Putamen (tissue), 1 donor: ENCODE data around the gene HOXC11.
A peak's percentile ranks its signal among the peaks of the same experiment; 100 is the strongest.

ENCODE experiments used
- DNase-seq: peaks from one replicate; pipeline ENCODE4 v3.0.0-alpha.2; 2016; ENCODE audit warnings: low spot score

HOXC11 gene

DNA sequence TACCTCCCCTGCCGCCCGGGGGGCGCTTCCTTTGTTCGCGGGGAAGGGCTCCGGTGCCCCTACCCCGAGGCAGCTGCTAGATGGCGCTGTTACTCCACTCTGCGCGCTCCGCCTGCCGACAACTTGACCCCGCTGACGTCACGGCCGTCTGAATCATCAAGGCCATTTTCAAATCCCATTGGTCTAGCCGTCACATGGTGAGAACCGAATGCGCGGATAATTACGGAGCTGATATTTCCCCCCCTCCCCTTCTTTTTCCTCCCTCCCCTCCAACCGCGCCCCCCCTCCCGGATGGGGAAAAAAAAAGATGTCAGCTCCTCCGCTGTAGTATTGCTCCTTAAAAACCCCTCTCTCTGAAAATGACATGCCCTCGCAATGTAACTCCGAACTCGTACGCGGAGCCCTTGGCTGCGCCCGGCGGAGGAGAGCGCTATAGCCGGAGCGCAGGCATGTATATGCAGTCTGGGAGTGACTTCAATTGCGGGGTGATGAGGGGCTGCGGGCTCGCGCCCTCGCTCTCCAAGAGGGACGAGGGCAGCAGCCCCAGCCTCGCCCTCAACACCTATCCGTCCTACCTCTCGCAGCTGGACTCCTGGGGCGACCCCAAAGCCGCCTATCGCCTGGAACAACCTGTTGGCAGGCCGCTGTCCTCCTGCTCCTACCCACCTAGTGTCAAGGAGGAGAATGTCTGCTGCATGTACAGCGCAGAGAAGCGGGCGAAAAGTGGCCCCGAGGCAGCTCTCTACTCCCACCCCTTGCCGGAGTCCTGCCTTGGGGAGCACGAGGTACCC, 12.2 kb downstream of the HOXC11 start, which contains the start of gene HOXC10:
HOXC10 (plus strand) TSS at position 246 of the 791 bp plus-strand sequence; CDS start at position 360, 114 bp downstream.
- peak; percentile 11 for DNase-seq

DNA sequence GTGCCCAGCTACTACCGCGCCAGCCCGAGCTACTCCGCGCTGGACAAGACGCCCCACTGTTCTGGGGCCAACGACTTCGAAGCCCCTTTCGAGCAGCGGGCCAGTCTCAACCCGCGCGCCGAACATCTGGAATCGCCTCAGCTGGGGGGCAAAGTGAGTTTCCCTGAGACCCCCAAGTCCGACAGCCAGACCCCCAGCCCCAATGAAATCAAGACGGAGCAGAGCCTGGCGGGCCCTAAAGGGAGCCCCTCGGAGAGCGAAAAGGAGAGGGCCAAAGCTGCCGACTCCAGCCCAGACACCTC, 12.7 kb downstream of the HOXC11 start:
- DNase-seq: no peak

DNA sequence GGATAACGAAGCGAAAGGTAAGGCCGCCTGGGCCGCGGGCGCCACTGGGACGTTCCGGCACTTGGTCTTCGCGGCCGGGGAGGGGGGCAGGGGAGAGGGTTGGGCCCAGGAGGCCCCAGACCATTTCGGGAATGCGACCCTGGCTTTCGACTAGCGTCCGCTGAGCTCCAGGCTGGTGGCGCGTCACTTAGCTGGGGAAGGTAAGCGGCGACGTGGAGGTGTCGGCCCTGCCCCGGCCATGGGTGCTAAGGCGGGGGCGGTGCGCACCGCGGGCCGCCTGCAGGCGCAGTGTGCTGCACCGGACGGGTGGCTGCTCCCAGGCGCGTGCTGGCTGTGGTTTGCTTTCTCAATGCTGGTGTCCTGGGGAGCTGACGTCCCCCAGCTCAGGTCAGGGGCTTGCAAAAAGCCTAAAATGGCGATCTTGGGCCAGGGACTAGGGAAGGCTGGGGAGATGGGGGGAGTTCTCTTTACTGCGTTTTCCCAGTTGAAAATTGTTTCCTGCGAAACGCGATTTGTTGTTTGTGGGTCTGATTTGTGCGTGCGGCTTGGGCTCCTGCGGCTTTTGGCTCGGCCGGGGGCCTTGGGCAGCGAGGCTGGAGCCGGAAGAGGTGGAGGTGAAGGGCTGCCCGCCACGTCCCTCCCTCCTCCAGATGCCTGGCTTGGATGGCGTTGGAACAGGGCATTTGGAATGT, 13.2 kb downstream of the HOXC11 start:
- no peak for DNase-seq

DNA sequence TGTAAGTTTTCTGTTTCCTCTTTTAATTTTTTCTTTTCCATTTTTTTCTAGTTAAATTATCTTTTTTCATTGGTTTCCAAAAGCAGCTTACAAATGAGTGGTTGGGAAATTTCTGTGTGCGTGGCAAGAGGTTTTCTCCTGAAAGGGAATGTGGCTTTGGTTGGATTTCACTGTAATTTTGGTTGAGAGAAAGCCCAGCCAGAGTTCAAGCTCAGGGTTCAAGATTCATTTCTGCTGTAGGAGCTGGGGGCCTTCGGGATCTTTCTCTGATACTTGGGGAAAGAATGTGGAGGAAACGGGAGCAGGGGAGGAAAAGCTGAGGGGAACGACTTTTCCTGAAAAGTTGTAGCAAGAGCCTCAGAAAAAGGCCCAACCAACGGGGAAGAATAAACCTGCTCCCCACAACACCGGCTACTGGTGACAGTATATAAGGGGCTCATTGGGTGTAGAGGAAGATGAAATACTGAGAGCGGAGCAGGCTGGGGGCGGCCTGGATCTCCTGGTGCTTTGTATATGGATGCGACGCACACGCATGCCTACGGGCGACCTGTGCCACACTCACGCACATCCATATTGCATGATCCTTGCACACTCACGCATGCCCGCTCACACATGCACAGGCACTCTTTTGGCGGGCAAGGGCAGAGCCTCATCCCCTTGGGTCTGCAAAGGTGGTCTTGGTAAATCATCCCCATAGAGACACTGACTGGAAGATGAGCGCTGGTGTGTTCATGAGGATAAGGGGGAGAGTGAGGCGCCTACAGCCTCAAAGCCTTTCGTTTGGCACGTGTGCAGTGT, 14.0 kb downstream of the HOXC11 start:
- DNase-seq: no peak

DNA sequence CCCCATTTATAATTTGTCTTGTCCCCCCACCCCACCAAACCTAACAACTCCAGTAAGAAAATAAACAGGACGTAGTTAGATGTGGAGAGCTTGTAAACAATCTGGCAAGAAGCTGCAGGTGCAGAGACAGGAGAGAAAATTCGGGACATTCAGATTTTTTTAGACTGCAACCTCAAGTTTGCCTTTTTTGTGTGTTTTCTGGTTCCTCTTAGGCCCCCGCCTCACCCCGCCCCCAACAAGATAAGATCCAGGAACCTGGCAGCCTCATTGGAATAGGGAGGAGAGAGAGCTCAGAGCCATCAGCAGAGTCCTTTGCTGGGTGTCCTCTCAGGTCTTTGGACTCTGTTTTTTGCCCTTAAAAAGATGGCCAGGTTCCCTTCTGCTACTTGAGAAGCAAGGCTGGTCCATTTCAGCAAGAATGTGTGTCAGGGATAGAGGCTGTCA, 14.9 kb downstream of the HOXC11 start:
- DNase-seq: no peak

DNA sequence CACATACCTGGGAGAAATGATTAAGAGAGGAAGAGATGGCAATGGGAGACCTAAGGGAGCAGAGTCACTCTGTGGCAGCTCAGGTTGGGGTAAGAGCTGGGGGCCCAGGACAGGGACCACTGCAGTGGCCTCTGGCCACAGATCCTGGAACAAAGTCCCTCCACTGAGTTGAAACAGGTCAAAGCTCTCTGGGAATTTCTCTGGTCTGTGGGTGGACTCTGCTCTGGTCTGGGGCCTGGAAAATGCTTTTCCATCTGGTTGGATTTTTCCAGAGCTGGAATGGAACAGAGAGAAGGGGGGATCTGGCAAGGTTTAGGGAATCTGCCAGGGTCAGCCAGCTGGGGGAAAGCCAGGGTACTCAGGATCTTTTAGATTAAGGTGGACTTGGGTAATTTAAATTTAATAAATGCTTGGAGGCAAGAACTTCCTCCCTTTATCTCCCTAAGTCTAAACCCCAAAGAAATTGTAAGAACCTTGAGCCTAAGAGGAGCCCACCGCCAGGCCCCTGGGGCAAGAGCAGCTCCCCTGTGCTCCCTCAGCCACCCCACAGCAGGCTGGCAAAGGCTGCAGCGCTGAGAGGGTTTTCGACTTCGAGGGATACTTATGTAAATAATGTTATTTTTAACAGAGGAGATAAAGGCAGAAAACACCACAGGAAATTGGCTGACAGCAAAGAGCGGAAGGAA, 15.8 kb downstream of the HOXC11 start:
- DNase-seq: no peak

DNA sequence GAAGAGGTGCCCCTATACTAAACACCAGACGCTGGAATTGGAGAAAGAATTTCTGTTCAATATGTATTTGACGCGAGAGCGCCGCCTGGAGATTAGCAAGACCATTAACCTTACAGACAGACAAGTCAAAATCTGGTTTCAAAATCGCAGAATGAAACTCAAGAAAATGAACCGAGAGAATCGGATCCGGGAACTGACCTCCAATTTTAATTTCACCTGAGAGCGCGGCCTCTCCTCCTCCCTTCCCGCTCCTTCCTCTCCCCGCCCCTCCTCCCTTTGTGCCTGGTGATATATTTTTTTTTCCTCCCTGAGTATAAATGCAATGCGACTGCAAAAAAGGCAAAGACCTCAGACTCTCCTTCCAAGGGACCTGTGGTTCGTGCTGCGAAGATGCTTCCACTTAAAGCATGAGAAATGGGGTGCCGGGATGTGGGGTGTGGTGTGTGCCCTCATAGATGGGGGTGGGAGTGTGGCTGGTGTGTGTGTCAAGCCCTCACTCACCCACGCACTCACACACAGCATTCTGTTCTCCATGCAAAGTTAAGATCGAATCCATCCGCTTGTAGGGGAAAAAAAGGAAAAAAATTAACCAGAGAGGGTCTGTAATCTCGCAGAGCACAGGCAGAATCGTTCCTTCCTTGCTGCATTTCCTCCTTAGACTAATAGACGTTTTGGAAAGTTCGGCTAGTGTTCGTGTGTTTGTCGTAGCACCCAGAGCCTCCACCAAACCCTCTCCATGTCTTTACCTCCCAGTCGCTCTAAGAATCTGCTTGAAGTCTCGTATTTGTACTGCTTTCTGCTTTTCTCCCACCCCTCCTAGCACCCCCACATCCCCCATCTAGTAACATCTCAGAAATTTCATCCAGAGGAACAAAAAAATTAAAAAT, 16.5 kb downstream of the HOXC11 start:
- peak; percentile 15 for DNase-seq

DNA sequence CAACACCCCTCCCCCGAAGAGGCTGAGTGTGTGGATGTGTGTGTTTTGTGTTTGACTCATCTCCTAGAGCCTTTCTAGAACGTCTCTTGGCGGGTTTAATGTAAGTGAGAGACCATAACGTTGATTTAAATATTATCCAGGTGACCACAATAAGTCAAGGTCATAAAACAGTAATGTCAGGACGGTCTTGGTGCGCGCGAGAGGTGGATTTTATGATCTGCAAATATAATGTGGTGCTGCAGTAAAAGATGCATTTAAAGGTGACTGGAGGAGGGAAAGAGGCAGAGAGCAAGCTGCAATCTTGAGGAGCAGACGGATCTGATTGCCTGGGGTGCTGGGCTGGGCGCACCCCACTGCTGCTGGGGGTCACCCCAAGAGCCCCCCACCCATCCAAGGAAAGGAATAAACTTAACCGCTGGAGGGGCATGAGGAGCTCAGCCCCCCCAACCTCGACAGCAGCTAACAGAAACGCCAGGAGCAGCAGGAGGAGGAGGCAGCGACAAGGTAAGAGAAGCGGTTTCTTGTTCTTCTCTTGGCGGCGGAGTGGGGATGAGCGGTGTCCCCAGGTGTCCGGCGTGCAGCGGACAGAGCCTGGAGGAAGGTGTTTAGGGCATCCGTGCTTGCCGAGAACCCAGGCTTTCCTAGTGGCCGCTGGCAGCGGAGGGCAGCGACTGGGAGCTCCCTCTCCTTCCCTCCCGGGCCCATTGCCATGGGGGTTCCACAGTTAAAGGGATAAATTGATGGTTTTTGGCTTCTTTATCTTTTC, 17.6 kb downstream of the HOXC11 start:
- DNase-seq: no peak

DNA sequence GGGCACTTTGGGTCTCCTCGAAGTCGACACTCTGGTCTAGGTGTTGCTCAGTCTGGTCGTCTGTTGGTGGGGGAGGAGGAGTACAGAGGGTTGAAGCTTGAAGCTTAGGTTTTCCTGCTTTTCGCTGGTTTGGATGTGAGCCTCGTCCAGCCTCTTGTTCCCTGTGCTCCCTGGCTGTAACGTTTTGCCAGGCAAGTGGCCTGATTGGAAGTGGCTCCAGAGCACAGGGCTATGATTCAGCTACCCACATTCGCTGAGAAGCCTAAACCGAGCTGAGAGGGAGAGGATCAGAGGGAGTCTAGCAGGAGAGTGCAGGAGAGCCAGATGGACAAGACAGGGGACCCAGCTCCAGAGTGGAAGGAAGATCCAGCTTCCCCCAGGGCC, 18.1 kb downstream of the HOXC11 start:
- DNase-seq: no peak

DNA sequence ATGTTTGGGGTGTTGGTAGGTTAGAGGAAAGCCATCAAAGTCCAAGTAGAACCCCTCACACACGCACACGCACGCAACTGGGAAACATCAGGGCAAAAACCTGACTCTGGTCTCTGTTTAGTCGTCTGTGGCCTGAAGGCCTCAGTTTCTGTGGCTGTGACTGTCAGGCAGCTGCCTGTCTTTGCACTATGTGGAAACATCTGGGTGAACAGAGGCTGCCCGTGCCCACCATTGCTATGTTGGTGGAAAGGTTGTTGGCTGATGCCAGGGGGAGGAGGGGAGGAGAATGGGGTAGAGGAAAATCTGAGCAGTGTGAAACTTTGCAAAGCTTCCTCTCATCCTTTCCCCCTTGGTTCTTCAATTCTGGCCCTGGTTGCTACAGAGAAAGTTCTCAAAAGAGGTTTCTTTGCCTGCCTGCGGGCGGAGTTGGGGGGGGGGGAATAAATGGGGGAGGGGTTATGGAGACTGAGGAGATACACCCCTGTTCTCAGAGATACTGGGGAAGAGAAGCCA, 19.5 kb downstream of the HOXC11 start:
- no peak for DNase-seq

DNA sequence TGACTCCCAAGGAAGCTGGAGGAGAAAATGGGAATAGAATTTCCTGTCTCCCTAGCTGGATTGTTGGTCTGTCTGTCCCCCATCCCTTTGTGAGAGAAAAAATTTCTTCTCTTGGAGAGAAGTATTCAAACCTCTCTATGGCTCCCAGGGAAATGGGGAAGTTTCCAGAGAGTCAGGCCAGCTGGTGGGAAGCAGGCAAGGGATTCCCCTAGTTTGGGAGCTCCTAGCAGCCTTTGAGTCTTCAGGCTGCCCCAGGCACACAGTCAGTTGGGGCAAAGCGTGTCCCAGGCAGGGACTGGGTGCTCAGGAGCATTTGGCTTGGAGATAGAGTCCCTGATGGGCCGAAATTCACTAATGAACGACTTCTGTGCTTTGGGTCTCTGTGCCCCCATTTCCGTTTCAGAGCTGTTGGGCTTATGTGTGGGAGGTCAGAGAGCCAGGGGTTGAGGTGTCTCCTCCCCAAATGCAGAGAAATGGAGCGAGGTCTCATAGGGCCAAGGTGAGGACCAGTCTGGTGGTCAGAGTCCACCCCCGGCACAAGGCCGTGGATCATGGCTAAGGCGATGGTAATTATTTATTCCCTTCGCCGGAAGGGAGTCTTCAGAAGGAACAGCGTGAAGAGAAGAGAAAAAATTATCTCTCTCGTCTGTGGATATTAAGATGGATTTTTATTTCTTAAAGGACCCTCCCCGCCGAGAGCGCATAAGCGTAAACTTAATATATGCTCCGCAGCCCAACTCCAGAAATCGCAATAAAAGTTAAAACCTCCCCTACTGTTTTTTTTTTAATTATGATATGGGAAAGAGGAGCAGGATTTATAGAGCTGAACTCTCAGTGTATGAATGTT, 20.5 kb downstream of the HOXC11 start:
- no peak for DNase-seq

DNA sequence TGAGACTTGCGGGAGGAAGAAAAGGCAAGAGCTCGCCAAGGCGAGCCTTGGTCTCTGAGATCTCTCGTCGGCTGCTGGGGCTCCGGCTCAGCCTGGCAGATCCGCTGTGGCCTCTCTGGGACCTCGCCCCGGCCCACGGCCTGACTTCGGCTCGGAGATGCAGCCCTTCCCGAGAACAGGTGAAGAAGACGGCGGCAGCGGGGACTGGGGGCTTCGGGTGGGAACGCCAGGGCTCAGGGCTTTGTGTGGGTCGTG, 21.0 kb downstream of the HOXC11 start:
- DNase-seq: no peak

DNA sequence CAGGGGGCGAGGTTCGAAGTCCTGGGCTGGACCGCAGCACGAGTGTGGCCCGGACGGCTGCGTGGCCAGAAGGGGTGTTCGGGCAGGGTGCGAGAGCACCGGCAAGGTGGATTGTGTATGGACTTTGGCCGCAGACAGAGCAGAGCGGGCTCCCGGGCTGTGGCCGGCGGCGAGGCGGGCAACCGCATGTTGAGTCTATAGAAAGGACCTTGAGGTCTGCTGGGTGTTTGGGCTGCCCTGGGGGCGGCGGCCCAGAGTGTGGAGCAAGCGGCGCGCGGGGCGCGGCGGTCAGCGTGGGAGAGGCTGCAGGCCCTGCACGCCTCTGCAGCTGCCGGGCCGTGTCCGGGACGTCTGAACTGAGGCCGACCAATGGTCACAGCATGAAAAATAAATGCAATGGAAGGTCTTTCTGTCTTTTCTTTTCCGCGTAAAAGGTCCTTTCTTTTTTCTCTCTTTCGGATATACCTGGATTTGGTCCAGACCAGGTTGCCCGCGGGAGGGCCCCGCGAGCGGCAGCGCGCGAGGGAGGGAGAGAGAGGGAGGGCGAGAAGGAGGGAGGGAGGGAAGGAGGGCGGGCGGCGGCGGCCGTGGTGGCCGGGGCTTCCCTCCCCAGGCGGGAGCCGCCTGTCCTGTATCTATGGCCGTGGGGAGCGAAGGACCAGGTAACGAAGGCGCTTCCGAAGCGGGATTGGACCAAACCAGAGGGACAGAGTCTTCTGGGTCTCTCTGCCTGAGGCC, 21.5 kb downstream of the HOXC11 start:
- DNase-seq: no peak

DNA sequence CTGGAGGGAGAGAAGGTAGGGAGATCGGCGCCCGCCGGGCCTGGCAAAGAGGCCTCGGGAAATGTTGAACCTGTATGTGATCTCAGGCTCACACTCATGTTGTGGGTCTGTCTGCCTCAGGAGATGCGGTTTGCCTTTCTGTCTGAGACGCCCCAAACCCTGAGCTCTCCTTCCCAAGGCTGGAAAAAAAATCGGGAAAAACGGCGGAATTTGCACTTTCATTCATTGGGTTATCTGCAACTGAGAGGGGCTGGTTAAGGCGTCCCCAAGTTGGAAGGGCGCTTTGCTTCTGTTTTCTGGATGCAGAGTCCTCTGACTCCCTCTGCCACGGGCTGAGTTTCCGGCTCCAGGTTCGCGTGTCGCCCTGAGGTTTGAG, 22.1 kb downstream of the HOXC11 start:
- DNase-seq: no peak

DNA sequence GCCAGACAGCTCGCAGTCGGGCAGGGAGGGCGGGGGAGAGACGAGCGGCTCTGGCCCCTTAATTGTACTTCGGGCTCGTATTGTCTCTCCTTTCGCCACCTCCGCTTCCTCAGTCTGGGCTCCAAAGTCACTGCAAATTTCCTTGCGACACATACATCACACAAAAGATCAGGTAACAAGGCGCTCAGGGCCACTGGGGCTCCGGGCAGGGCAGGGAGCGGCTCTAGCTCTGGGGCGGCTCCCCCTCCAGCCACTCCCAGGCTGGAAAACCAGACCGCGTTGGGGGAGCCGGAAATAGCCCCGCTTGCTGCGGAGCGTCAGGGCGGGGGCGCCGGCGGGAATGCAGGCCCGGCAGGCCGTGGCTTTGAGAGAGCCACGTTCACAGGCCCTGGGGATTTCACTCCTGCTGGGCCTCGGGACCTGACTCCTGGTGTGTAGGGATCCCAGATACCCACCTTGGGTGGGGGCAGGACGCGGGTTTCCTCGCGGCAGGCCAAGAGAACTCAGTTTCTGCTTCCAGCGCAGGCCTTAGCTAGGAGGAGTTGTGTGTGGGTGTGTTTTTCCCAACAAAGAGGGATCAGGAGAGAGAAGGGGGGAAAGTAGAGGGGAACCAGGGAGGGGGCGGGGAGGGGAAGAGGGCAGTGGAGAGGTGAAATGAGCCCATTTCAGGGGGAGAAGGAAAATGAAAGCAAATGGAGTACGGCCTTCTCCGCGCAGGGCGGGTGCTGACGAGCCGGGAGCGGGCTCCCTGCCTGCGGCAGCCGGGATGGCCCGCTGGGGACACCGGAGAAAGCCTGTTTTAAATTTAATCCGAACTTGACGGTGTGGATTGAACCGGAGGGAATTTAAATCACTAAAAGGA, 22.7 kb downstream of the HOXC11 start:
- no peak for DNase-seq

DNA sequence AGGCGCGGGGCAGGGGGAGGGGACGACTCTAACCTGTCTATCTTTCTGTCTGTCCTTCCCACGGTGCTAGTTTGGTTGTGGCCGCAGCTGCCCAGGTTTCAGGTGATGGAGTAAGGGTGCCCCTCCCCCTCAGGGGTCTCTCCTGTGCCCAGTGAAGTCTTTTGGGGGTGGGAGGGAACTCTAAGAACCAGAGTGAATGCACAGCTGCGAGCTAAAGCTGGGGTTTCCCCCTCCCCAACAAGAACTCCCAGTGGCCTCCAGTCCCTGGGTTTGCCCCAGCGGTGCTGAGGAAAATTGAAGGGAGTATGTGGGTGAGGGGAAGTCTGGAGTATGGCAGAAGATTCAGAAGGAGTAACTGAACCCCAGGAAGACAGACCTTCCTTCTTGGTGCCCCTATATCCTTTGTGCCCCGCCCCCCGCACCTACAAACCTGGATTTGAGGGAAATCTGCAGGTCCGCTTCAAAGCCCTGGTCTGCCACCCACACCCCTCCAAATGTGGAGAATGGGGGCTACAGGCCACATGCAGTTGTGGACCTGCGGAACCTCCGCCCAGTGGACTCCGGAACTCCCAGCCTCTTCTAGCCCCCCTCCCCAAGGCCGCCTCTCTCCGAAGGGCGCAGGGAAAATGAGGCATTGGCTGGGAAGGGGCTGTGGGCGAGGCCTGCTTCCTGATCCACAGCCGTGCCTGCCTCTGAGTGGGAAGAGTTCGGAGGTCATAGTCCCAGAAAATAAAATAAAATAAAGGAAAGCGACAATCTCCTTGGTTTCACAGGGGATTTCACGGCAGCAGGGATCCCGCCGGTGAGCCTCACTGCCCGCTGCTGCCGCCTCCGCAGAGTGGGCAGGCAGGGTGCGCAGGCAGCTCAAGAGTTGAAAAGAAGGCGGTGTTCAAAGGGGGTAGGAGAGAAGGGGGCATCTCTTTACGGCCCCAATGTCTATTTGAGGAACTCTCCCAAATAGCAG, 23.6 kb downstream of the HOXC11 start:
- no peak for DNase-seq
